Activated CD4-positive, alpha-beta memory T cell treated with anti-CD3 and anti-CD28 coated beads, Interleukin-2, amount 10 ng/mL, durations not matched to agents 7 days and 5 days (primary cell): Measurements from ENCODE around the gene ELP1. TPM values are rescaled to one million over a fixed set of nuclear protein-coding genes. Genes with fewer than 3 reads are reported as not detected.
"Not testable (repeated sequence)": the region's sequence is repeated elsewhere in the genome, so short reads cannot be mapped to it uniquely, and the experiment has no call there.

Source experiments
- CTCF ChIA-PET: fragments of 350-600 bp; sonication (Branson Sonifier 250); formaldehyde crosslinking; loops from one replicate; lab custom pipeline; 2021; ENCODE audit warnings: antibody characterized with exemption, inconsistent platforms; lab: Charles Lee
- POLR2A ChIA-PET: fragments of 350-600 bp; sonication (Branson Sonifier 250); formaldehyde crosslinking; loops from one replicate; lab custom pipeline; 2021; ENCODE audit warnings: antibody characterized with exemption; lab: Charles Lee
- DNase-seq: peaks from one replicate; pipeline ENCODE4 v3.0.0-alpha.2; 2020
- H3K27ac Mint-ChIP-seq: one replicate; pipeline ENCODE4 v1.8.0; 2021; ENCODE audit warnings: mild to moderate bottlenecking, mixed read lengths
- H3K27me3 Mint-ChIP-seq: one replicate; pipeline ENCODE4 v1.8.0; 2021; ENCODE audit warnings: mixed read lengths
- H3K36me3 Mint-ChIP-seq: one replicate; pipeline ENCODE4 v1.8.0; 2021; ENCODE audit warnings: low read depth, mixed read lengths
- H3K4me1 Mint-ChIP-seq: one replicate; pipeline ENCODE4 v1.8.0; 2021; ENCODE audit warnings: mixed read lengths
- H3K4me3 Mint-ChIP-seq: one replicate; pipeline ENCODE4 v1.8.0; 2021; ENCODE audit warnings: mild to moderate bottlenecking, mixed read lengths
- H3K9me3 Mint-ChIP-seq: one replicate; pipeline ENCODE4 v1.8.0; 2021; ENCODE audit warnings: mixed read lengths
- total RNA-seq, 2 experiments: library from RNA; stranded (reverse); gene quantifications; one replicate each; pipeline ENCODE4 v1.2.3, GENCODE V29; 2021

ELP1 gene
- total RNA-seq, 2 experiments from 2014 or later, result 19.9 to 21.6 TPM

DNA sequence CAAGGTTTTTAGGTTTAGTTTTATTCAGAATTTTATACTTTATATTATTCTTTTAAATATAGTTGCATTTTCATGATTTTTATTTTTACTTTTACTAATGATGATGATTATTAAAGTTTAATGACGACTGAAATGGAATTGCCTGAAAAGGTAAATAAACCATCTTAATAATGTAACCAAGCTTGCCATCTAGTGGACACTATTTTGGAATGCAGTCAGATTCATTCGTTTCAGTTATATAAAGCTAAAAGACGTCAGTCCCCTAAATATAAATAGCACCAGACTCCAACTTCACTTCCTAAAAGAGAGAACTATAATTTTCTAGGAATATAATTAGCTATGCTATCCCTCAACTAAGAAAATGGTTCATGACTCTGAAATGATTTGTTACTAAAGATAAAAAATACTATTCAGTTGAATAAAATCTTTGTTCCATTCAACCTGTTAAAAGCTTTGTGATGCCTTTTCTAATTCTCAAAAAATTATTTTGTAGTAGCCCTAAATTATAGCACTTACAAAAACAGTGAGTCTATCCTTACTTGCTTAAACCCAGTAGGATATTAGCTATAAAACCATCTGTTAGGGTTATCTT, 20.2 kb upstream of the ELP1 start:
- DNase-seq, result no peak
- H3K9me3 Mint-ChIP-seq, result no peaks in the 10 kb centered on the region

DNA sequence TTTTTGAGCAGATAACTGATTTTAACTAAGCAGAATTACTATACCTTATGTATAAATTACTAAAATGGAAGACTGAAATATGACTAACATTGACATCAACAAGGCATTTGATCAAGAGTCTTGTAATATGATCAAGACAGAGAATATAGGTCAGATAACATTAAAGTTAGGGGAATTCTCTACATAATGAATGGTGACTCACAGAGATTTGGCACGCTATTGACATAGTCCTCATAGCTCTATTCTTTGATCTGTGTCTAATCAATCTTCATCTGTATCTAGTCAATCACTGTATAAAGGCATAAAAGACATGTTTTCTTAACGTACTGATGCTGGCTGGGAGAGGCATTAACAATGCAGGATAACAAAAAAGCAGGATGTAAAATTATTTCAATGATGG, 17.7 kb upstream of the ELP1 start:
- H3K27ac Mint-ChIP-seq, result no peak overlapping the region
- no peak overlapping the region for H3K4me3 Mint-ChIP-seq
- no peaks in the 10 kb centered on the region for H3K27me3 Mint-ChIP-seq
- H3K4me1 Mint-ChIP-seq, result no peaks in the 10 kb centered on the region
- no peak for DNase-seq
- ChIA-PET POLR2A (no interaction called here), CTCF (interaction anchor here (0.7 to 1.1 kb wide), 2 partner anchors 14 to 17 kb away, joined by 3 read pairs; partner anchors contain the start of genes ABITRAM and ELP1)
- H3K36me3 Mint-ChIP-seq, result no peaks in the 10 kb centered on the region
- H3K9me3 Mint-ChIP-seq, result no peaks in the 10 kb centered on the region

More for the DNA sequence above, 20.2 kb upstream of the ELP1 start:
- CTCF ChIA-PET, result interaction anchor here (0.5 to 2.3 kb wide), 22 partner anchors 9 to 511 kb away, joined by 3 to 11 read pairs (median 3); partner anchors contain the start of genes ABITRAM and ELP1
- Mint-ChIP-seq H3K27me3 (no peaks in the 10 kb centered on the region), H3K4me3 (no peak overlapping the region), H3K27ac (no peak overlapping the region), H3K36me3 (no peaks in the 10 kb centered on the region), H3K4me1 (peaks cover 1% of the 10 kb centered on the region)
- POLR2A ChIA-PET, result no interaction called here

DNA sequence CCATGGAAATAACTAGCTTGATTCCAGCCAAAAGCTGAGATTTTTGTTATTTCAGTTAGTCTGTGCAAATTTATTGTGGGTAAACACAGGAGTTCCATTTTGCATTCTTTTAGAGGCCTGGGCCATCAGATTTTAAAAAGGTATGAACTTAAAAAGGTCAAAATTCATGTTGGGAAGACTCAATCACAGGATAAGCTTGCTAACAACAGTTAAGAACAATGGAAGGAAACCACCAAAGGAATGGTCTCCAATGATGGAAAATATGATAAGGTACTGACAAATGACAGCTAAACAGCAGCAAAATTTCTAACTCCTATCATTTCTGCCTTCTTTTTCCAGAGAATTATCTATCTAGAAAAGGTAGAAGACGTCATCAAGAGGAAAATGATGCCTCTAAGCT, 16.2 kb upstream of the ELP1 start:
- Mint-ChIP-seq H3K4me3 (no peak overlapping the region), H3K27ac (no peak overlapping the region), H3K27me3 (no peaks in the 10 kb centered on the region), H3K36me3 (no peaks in the 10 kb centered on the region), H3K9me3 (no peaks in the 10 kb centered on the region), H3K4me1 (no peaks in the 10 kb centered on the region)
- ChIA-PET POLR2A (no interaction called here), CTCF (no interaction called here)
- DNase-seq, result no peak

DNA sequence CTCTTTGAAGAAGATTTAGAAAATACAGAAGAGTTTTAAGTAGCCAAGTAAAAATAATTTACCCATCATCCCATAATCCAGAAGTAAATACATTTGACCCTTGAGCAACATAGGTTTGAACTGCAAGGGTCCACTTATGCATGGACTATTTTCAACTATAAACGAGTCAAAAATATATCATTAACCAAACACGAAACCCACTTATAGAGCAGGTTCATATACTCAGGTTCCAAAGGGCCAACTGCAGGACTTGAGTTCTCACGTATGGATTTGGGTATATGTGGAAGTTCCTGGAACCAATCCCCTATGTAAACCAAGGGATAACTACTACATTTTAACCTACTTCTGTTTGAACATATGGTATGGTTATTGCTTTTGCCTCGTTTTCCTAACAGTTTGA, 6.1 kb upstream of the ELP1 start:
- no peak overlapping the region for H3K27ac Mint-ChIP-seq
- H3K27me3 Mint-ChIP-seq, result no peaks in the 10 kb centered on the region
- H3K4me1 Mint-ChIP-seq, result peaks cover 11% of the 10 kb centered on the region
- H3K9me3 Mint-ChIP-seq, result no peaks in the 10 kb centered on the region
- POLR2A ChIA-PET, result no interaction called here
- no peak for DNase-seq
- H3K36me3 Mint-ChIP-seq, result peaks cover 2% of the 10 kb centered on the region
- H3K4me3 Mint-ChIP-seq, result no peak overlapping the region
- CTCF ChIA-PET, result no interaction called here

DNA sequence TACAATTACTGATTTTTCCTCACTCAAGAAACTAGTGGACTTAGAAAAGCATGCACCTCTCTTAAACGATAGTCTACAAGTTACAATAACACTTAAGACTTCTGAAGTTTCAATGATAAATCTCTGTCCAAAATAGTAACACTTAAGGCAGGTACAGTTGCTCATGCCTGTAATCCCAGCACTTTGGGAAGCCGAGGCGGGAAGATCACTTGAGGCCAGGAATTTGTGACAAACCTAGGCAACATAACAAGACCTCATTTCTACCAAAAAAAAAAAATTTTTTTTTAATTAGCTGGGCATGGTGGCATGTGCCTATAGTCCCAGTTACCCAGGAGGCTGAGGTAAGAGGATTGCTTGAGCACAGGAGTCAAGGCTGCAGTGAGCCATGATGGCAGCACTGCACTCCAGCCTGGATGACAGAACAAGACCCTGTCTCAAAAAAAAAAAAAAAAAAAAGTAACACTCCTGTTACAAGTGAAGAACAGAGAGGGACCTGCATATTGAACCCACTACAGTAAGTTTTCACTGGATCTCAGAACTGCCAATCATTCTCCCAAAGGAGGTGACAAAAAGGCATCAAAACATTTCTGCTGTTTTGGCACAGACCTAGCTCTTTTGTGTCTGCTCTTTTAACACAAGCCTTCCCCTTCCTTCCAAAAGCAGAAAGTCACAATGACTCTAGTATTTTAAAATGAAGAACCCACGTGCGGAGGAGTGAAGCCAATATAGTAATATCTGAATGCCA, 3.8 kb upstream of the ELP1 start:
- H3K27ac Mint-ChIP-seq, result no peak overlapping the region

DNA sequence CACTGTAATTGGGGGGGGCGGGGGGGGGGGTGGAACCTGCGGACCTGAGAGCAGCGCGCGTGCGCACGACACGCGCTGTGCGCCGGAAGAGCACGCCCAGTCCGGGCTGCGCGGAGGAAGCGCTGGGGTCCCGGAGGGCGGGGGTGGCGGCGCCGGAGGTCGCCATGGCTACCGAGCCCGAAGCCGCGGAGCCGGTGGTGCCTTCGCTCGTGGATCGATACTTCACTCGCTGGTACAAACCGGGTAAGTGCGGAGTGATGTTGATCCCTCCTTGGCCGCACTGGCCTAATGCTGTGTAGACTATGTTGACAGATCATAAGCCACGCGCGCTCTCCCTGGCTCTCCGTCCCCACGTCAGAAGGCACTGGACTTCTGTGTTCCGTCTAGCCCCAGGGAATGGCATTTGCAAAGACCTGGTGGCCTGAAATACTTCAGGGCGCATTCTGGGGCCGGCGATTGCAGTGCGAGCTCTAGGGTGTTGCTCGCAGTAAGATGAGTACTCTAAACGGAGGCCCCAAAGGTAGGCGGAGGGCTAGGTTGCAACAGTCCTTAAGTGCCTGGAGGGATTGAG, 484 bp upstream of the ELP1 start, which contains the start of gene ABITRAM:
Gene ABITRAM (plus strand): TSS at position 78 of the 571 bp plus-strand sequence. CDS start 87 bp downstream, at position 165.
- H3K36me3 Mint-ChIP-seq, result peaks cover 10% of the 10 kb centered on the region
- no peaks in the 10 kb centered on the region for H3K27me3 Mint-ChIP-seq
- H3K9me3 Mint-ChIP-seq, result no peaks in the 10 kb centered on the region
- peaks cover 37% of the 10 kb centered on the region for H3K4me1 Mint-ChIP-seq
- H3K4me3 Mint-ChIP-seq, result peak within 1 kb of the TSS; percentile 97
- CTCF ChIA-PET, result interaction anchor here (0.6 to 1.2 kb wide), 3 partner anchors 17 to 31 kb away, joined by 3 read pairs; no protein-coding TSS in a partner anchor
- POLR2A ChIA-PET, result interaction anchor here (0.8 to 0.9 kb wide), 2 partner anchors 9 to 14 kb away, joined by 3 to 4 read pairs; no protein-coding TSS in a partner anchor
- peak within 1 kb of the TSS; percentile 96 for H3K27ac Mint-ChIP-seq
- DNase-seq, result peak; percentile 80

More for the DNA sequence above, 3.8 kb upstream of the ELP1 start:
- ChIA-PET POLR2A (no interaction called here), CTCF (interaction anchor here (1.1 kb wide), 1 partner anchor 13 kb away, joined by 3 read pairs; no protein-coding TSS in a partner anchor)
- H3K9me3 Mint-ChIP-seq, result no peaks in the 10 kb centered on the region
- H3K36me3 Mint-ChIP-seq, result peaks cover 4% of the 10 kb centered on the region
- H3K27me3 Mint-ChIP-seq, result no peaks in the 10 kb centered on the region
- H3K4me1 Mint-ChIP-seq, result peaks cover 24% of the 10 kb centered on the region
- H3K4me3 Mint-ChIP-seq, result no peak overlapping the region
- no peak for DNase-seq

DNA sequence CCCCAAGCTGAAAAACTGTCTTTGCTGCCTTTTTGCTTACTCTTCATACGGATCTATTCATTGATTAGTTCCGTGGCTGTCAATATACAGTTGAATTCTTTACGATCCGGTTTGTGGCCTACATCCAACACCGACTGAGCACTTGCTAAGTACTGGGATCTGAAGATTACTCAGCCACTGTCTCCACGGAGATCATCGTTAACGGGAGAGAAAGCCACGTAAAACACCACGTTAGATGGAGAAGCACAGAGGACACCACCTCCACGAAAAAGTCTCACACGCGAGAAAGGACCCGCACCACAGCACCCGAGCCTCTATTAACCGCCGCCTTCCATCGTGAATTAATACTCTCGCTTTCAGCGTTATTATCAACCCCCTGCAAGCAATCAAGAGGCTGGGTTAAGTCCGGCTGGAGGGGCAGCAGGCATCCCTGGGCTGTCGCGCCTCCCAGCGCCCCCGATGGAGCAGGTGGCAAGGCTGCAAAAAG, 650 bp downstream of the ELP1 start:
- ChIA-PET POLR2A (interaction anchor here (0.9 kb wide), 1 partner anchor 13 kb away, joined by 3 read pairs; no protein-coding TSS in a partner anchor), CTCF (interaction anchor here (1.0 to 1.2 kb wide), 2 partner anchors 21 to 32 kb away, joined by 3 read pairs; no protein-coding TSS in a partner anchor)
- H3K36me3 Mint-ChIP-seq, result peaks cover 16% of the 10 kb centered on the region
- H3K9me3 Mint-ChIP-seq, result no peaks in the 10 kb centered on the region
- peak overlapping the region; percentile 96 for H3K27ac Mint-ChIP-seq
- DNase-seq, result peak; percentile 18
- H3K27me3 Mint-ChIP-seq, result no peaks in the 10 kb centered on the region
- H3K4me3 Mint-ChIP-seq, result peak overlapping the region; percentile 97
- peaks cover 41% of the 10 kb centered on the region for H3K4me1 Mint-ChIP-seq

DNA sequence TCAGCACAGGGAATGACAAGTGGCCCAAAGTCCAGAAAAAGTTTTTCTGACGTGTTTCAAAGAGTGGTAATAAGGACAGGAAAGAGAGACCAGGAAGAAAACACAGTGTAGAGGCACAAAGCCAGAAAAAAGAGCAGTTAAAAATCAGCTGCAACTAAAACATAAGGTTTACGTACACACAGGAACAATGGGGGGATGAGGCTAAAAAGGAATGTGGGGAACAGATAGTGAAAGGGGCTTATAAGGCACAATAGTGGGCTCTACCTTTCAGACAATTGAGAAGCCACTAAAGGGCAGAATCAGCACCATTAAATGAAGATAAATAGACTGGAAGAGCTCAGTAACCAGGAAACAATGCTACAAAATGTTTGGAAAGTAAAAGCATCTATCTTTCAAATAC, 5.5 kb downstream of the ELP1 start:
- ChIA-PET POLR2A (no interaction called here), CTCF (no interaction called here)
- no peaks in the 10 kb centered on the region for H3K9me3 Mint-ChIP-seq
- no peak overlapping the region for H3K27ac Mint-ChIP-seq
- peaks cover 25% of the 10 kb centered on the region for H3K4me1 Mint-ChIP-seq
- peaks cover 48% of the 10 kb centered on the region for H3K36me3 Mint-ChIP-seq
- H3K27me3 Mint-ChIP-seq, result no peaks in the 10 kb centered on the region
- DNase-seq, result no peak
- no peak overlapping the region for H3K4me3 Mint-ChIP-seq

DNA sequence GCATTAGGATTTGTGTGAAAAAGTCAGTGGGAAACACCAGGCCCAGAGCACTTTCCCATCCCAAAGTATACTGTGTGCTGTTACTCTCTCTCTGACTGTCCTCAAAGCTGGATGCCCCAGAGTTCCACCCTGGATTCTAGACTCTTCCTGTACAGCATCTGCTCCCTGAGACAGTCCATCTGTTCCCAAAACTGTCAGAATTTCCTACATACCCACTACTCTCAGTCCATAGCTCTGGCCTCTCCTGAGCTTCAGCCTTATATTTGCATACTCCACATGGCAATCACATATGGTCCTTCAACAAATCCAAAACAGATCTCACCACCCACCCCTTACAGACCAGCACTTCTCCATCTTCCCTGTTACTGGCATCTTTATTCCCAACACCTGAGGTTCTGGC, 9.5 kb downstream of the ELP1 start:
- no peak overlapping the region for H3K27ac Mint-ChIP-seq
- H3K4me3 Mint-ChIP-seq, result no peak overlapping the region
- no peaks in the 10 kb centered on the region for H3K27me3 Mint-ChIP-seq
- H3K36me3 Mint-ChIP-seq, result peaks cover 53% of the 10 kb centered on the region
- H3K4me1 Mint-ChIP-seq, result peaks cover 5% of the 10 kb centered on the region
- H3K9me3 Mint-ChIP-seq, result no peaks in the 10 kb centered on the region
- CTCF ChIA-PET, result no interaction called here
- POLR2A ChIA-PET, result no interaction called here
- DNase-seq, result no peak

DNA sequence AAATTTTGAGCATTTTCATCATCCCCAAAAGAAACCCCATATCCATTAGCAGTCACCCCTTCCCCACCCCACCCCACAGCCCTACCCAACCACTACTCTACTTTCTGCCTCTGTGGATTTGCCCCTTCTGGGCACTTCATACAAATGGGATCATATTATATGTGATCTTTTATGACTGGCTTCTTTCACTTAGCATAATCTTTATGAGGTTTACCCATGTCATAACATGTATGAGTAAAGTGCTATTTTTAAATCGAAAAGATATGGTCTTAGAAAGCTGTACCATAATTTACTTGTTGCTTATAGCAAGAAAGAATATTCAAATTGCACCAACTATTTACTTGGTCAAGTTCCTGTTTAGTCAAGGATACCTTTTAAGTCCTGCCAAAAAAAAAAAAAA, 12.7 kb downstream of the ELP1 start:
- H3K36me3 Mint-ChIP-seq, result peaks cover 49% of the 10 kb centered on the region
- DNase-seq, result no peak
- H3K4me3 Mint-ChIP-seq, result no peak overlapping the region
- POLR2A ChIA-PET, result interaction anchor here (1.4 kb wide), 1 partner anchor 12 kb away, joined by 3 read pairs; the partner anchor contains the start of gene ELP1
- H3K27me3 Mint-ChIP-seq, result no peaks in the 10 kb centered on the region
- H3K4me1 Mint-ChIP-seq, result no peaks in the 10 kb centered on the region
- CTCF ChIA-PET, result interaction anchor here (0.8 kb wide), 1 partner anchor 33 kb away, joined by 3 read pairs; no protein-coding TSS in a partner anchor
- H3K9me3 Mint-ChIP-seq, result no peaks in the 10 kb centered on the region
- no peak overlapping the region for H3K27ac Mint-ChIP-seq

DNA sequence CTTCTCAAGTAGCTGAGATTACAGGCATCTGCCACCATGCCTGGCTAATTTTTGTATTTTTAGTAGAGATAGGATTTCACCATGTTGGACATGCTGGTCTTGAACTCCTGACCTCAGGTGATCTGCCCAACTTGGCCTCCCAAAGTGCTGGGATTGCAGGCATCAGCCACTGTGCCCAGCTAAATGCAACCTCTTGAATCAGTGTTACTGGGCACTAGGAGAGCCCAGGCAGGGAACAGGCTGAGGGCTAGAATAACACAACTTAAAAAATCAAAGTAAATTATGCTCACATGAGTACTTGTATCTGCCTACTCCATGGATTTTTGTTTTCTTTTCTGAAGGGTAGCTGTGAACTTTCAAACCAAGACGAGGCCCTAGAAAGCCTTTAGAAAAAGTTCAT, 13.5 kb downstream of the ELP1 start:
- H3K4me1 Mint-ChIP-seq, H3K27me3 Mint-ChIP-seq, DNase-seq, H3K27ac Mint-ChIP-seq, H3K9me3 Mint-ChIP-seq, H3K4me3 Mint-ChIP-seq: not testable (repeated sequence)
- H3K36me3 Mint-ChIP-seq, result peaks cover 50% of the 10 kb centered on the region
- ChIA-PET CTCF (interaction anchor here (0.7 kb wide), 1 partner anchor 31 kb away, joined by 3 read pairs; no protein-coding TSS in a partner anchor), POLR2A (interaction anchor here (1.4 kb wide), 1 partner anchor 13 kb away, joined by 3 read pairs; the partner anchor contains the start of gene ELP1)

DNA sequence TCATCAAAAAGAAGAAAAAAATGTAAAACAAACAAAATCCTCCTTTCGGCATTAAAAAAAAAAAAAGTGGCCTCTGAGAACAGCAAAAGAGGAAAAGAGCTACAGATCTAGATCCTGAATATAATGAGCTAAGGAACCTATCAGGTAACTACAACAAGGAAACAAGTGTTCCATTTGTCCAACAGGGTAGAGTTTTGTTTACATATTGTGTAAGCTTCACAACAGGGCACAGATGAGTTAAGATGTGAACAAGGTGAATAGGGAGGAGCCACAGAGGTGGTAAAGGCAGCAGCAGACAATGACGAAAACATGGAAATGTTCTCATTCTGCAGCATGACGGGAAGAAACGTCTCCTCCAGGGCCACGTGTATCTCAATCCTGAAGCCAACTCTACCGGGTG, 14.4 kb downstream of the ELP1 start:
- H3K27ac Mint-ChIP-seq, result no peak overlapping the region
- POLR2A ChIA-PET, result interaction anchor here (1.4 kb wide), 1 partner anchor 14 kb away, joined by 3 read pairs; the partner anchor contains the start of gene ELP1

More for the DNA sequence above, 14.4 kb downstream of the ELP1 start:
- CTCF ChIA-PET, result no interaction called here
- Mint-ChIP-seq H3K4me1 (no peaks in the 10 kb centered on the region), H3K9me3 (no peaks in the 10 kb centered on the region), H3K4me3 (no peak overlapping the region), H3K36me3 (peaks cover 43% of the 10 kb centered on the region), H3K27me3 (no peaks in the 10 kb centered on the region)
- DNase-seq, result no peak
